H1 (cell line): ENCODE data around the gene BICRAL. TPM values are rescaled to one million over a fixed set of nuclear protein-coding genes. Genes with fewer than 3 reads are reported as not detected.

Experiments
- CTCF ChIA-PET: fragments of 300-600 bp; sonication (Branson Sonifier 250); formaldehyde crosslinking; loops from one replicate; lab custom pipeline; 2021; ENCODE audit not compliant: partially characterized antibody; lab: Charles Lee
- POLR2A ChIA-PET: fragments of 300-600 bp; sonication (Branson Sonifier 250); formaldehyde crosslinking; loops from one replicate; lab custom pipeline; 2021; ENCODE audit warnings: inconsistent platforms; ENCODE audit not compliant: partially characterized antibody; lab: Charles Lee
- DNase-seq, 2 experiments: peaks; one replicate each; pipeline versions ENCODE4 v3.0.0 to v3.0.0-alpha.2; 2010 to 2022; ENCODE audit warnings: low spot score in 2 of 2, low read depth in 1 of 2, mixed read lengths in 1 of 2
- FAIRE-seq: peaks from 2 replicates; lab custom pipeline; 2011; peaks lifted over from hg19 to GRCh38; lab: Jason Lieb, UNC
- H2AFZ ChIP-seq: 2 replicates; pipeline ENCODE4 v1.8.1; 2012; ENCODE audit warnings: low read length, inconsistent platforms
- H2AK5ac ChIP-seq: 2 replicates; pipeline ENCODE4 v1.6.1; 2013; ENCODE audit warnings: low read depth, low read length
- H2BK120ac ChIP-seq: replicated peaks from 2 replicates; pipeline ENCODE3; 2013; ENCODE audit warnings: low read depth, low read length, inconsistent platforms
- H2BK12ac ChIP-seq: 2 replicates; pipeline ENCODE4 v1.6.1; 2013; ENCODE audit warnings: low read depth, low read length
- H2BK15ac ChIP-seq: 2 replicates; pipeline ENCODE4 v1.6.1; 2013; ENCODE audit warnings: low read length
- H2BK20ac ChIP-seq: 2 replicates; pipeline ENCODE4 v1.6.1; 2013; ENCODE audit warnings: low read length
- H2BK5ac ChIP-seq: 2 replicates; pipeline ENCODE4 v1.6.1; 2013; ENCODE audit warnings: low read depth, low read length
- H3K14ac ChIP-seq: 2 replicates; pipeline ENCODE4 v1.6.1; 2013; ENCODE audit warnings: inconsistent platforms; ENCODE audit not compliant: insufficient read length
- H3K18ac ChIP-seq: 2 replicates; pipeline ENCODE4 v1.6.1; 2013; ENCODE audit warnings: low read length; ENCODE audit errors: extremely low read depth
- H3K23ac ChIP-seq: 2 replicates; pipeline ENCODE4 v1.6.1; 2013; ENCODE audit warnings: inconsistent platforms; ENCODE audit not compliant: insufficient read length
- H3K23me2 ChIP-seq: 2 replicates; pipeline ENCODE4 v1.6.1; 2013; ENCODE audit warnings: low read depth, low read length
- H3K27ac ChIP-seq: 2 replicates; pipeline ENCODE4 v1.6.1; 2011; ENCODE audit warnings: low read depth, low read length, inconsistent platforms
- H3K27me3 ChIP-seq, 4 experiments: replicated peaks in 1 of 4; 1 replicate in 1 of 4; 2 replicates in 3 of 4; pipeline versions ENCODE4 v1.6.1 to v1.8.1; 2011 to 2013; ENCODE audit warnings: low read length in 3 of 4, mild to moderate bottlenecking in 3 of 4, inconsistent platforms in 2 of 4, mixed read lengths in 2 of 4, moderate library complexity in 1 of 4; ENCODE audit not compliant: control insufficient read depth in 3 of 4, insufficient read depth in 3 of 4; ENCODE audit errors: extremely low read depth in 1 of 4
- H3K36me3 ChIP-seq, 4 experiments: 2 replicates each; pipeline versions ENCODE4 v1.6.1 to v1.8.1; 2011 to 2013; ENCODE audit warnings: mild to moderate bottlenecking in 4 of 4, low read length in 3 of 4, moderate library complexity in 2 of 4, control low read depth in 1 of 4, inconsistent platforms in 1 of 4; ENCODE audit not compliant: insufficient read depth in 4 of 4, control insufficient read depth in 2 of 4
- H3K4ac ChIP-seq: replicated peaks from 2 replicates; pipeline ENCODE3; 2013; ENCODE audit warnings: low read length, low read depth, mixed read lengths, inconsistent platforms; ENCODE audit not compliant: insufficient read length
- H3K4me1 ChIP-seq, 4 experiments: replicated peaks in 1 of 4; 1 replicate in 1 of 4; 2 replicates in 3 of 4; pipeline versions ENCODE4 v1.6.1 to v1.8.1; 2011 to 2013; ENCODE audit warnings: low read length in 3 of 4, inconsistent platforms in 2 of 4, mixed read lengths in 1 of 4; ENCODE audit not compliant: insufficient read depth in 4 of 4, control insufficient read depth in 3 of 4
- H3K4me2 ChIP-seq, 2 experiments: 2 replicates each; pipeline versions ENCODE4 v1.6.1 to v1.8.1; 2011 to 2013; ENCODE audit warnings: low read depth in 2 of 2, low read length in 2 of 2, control low read depth in 1 of 2, inconsistent platforms in 1 of 2, mild to moderate bottlenecking in 1 of 2; ENCODE audit not compliant: insufficient read depth in 1 of 2
- H3K4me3 ChIP-seq, 4 experiments: fragments of 200-600, 300-600 bp in 1 of 4; sonication (generic), shearing (Covaris generic), sonication (Bioruptor Twin) in 1 of 4; 2 replicates each; pipeline versions ENCODE4 v1.5.1 to v1.8.1; 2011 to 2016; ENCODE audit warnings: low read length in 4 of 4, low read depth in 3 of 4, control low read depth in 2 of 4, inconsistent platforms in 2 of 4, mild to moderate bottlenecking in 2 of 4, mixed read lengths in 1 of 4, moderate library complexity in 1 of 4; ENCODE audit not compliant: insufficient read depth in 2 of 4; ENCODE audit errors: extremely low read depth in 1 of 4
- H3K56ac ChIP-seq: replicated peaks from 2 replicates; pipeline ENCODE3; 2013; ENCODE audit warnings: low read depth, mild to moderate bottlenecking, mixed read lengths, low read length, inconsistent platforms; ENCODE audit not compliant: insufficient read length
- H3K79me1 ChIP-seq: 2 replicates; pipeline ENCODE4 v1.6.1; 2013; ENCODE audit warnings: low read depth, low read length, control low read depth
- H3K79me2 ChIP-seq, 2 experiments: 2 replicates each; pipeline versions ENCODE4 v1.6.1 to v1.8.1; 2012 to 2013; ENCODE audit warnings: low read length in 2 of 2, mild to moderate bottlenecking in 2 of 2, inconsistent platforms in 1 of 2; ENCODE audit not compliant: insufficient read depth in 2 of 2, control insufficient read depth in 1 of 2
- H3K9ac ChIP-seq, 4 experiments: replicated peaks in 1 of 4; 1 replicate in 1 of 4; 2 replicates in 3 of 4; pipeline versions ENCODE4 v1.6.1 to v1.8.1; 2011 to 2013; ENCODE audit warnings: low read depth in 3 of 4, low read length in 3 of 4, control low read depth in 2 of 4, mild to moderate bottlenecking in 2 of 4, moderate library complexity in 2 of 4, inconsistent platforms in 1 of 4; ENCODE audit errors: extremely low read depth in 1 of 4
- H3K9me3 ChIP-seq, 2 experiments: 2 replicates each; pipeline versions ENCODE4 v1.6.1 to v1.8.1; 2012 to 2013; ENCODE audit warnings: mild to moderate bottlenecking in 2 of 2, moderate library complexity in 2 of 2, control low read depth in 1 of 2, inconsistent platforms in 1 of 2, low read depth in 1 of 2, low read length in 1 of 2, mixed read lengths in 1 of 2; ENCODE audit not compliant: insufficient read depth in 2 of 2
- H4K20me1 ChIP-seq, 2 experiments: replicated peaks in 1 of 2; 2 replicates each; pipeline versions ENCODE3 to v1.8.1; 2011 to 2013; ENCODE audit warnings: inconsistent platforms in 2 of 2, low read length in 2 of 2, mild to moderate bottlenecking in 1 of 2; ENCODE audit not compliant: insufficient read depth in 2 of 2, control insufficient read depth in 1 of 2
- H4K5ac ChIP-seq: 2 replicates; pipeline ENCODE4 v1.6.1; 2013; ENCODE audit warnings: low read length, low read depth, mixed read lengths, inconsistent platforms; ENCODE audit not compliant: insufficient read length
- H4K8ac ChIP-seq: 2 replicates; pipeline ENCODE4 v1.8.0; 2013; ENCODE audit warnings: mild to moderate bottlenecking, moderate library complexity, low read length, inconsistent platforms; ENCODE audit not compliant: insufficient read depth; ENCODE audit errors: extremely low read depth
- H4K91ac ChIP-seq: replicated peaks from 2 replicates; pipeline ENCODE3; 2013; ENCODE audit warnings: low read length, mixed read lengths, inconsistent platforms; ENCODE audit not compliant: insufficient read length
- CREB1 ChIP-seq: IDR thresholded peaks from 2 replicates; pipeline ENCODE4 v1.6.1; 2012; ENCODE audit warnings: inconsistent platforms
- FOSL1 ChIP-seq: IDR thresholded peaks from 2 replicates; pipeline ENCODE4 v1.6.1; 2011; ENCODE audit warnings: mild to moderate bottlenecking, low read depth, low read length, moderate library complexity; ENCODE audit not compliant: insufficient read depth
- GABPA ChIP-seq: IDR thresholded peaks from 2 replicates; pipeline ENCODE4 v1.6.1; 2011; ENCODE audit warnings: mild to moderate bottlenecking, low read length, moderate library complexity, borderline replicate concordance; ENCODE audit not compliant: insufficient read depth
- PHF8 ChIP-seq: fragments of 200-600 bp; sonication (generic); conservative IDR thresholded peaks from 2 replicates; pipeline ENCODE4 v1.7.1; 2012; ENCODE audit warnings: low read depth, mild to moderate bottlenecking, inconsistent platforms, low read length, moderate library complexity
- RAD21 ChIP-seq, 2 experiments: IDR thresholded peaks in 1 of 2; conservative IDR thresholded peaks in 1 of 2; 2 replicates each; pipeline ENCODE4 v1.6.1; 2011; ENCODE audit warnings: low read depth in 2 of 2, low read length in 2 of 2, improper control_type of control experiment in 1 of 2, inconsistent platforms in 1 of 2, mild to moderate bottlenecking in 1 of 2, moderate library complexity in 1 of 2
- SP1 ChIP-seq: IDR thresholded peaks from 2 replicates; pipeline ENCODE4 v1.6.1; 2011; ENCODE audit warnings: low read depth, low read length
- SP4 ChIP-seq: IDR thresholded peaks from 2 replicates; pipeline ENCODE4 v1.6.1; 2012; ENCODE audit warnings: low read length, inconsistent platforms
- SRF ChIP-seq: IDR thresholded peaks from 2 replicates; pipeline ENCODE4 v1.6.1; 2011; ENCODE audit warnings: mild to moderate bottlenecking, low read depth, low read length, moderate library complexity
- WGBS, 2 experiments: shearing (Covaris generic) in 1 of 2; methylation state at CpG; one replicate each; pipeline versions ENCODE4 v1.1.6 to v1.1.7; 2013 to 2015; ENCODE audit warnings: low lambda C conversion rate in 2 of 2, mixed read lengths in 2 of 2, inconsistent platforms in 1 of 2, low coverage in 1 of 2, missing lambda C conversion rate in 1 of 2; ENCODE audit not compliant: insufficient replicate concordance in 2 of 2, insufficient coverage in 1 of 2, insufficient read length in 1 of 2; ENCODE audit errors: extremely low coverage in 1 of 2, missing lambda C conversion rate in 1 of 2; 5-methylcytosine and 5-hydroxymethylcytosine counted together
- polyA plus RNA-seq, 7 experiments: library from polyadenylated mRNA; depleted of rRNA in 3 of 7; stranded (reverse) in 5 of 7; unstranded in 2 of 7; fragments of >200 nt in 5 of 7; fragments of 200-250 nt in 2 of 7; gene quantifications; 1 replicate in 5 of 7; 2 replicates in 1 of 7; 4 replicates in 1 of 7; pipeline versions ENCODE4 v1.2.1 to v1.2.3, GENCODE V29; 2011 to 2013; ENCODE audit warnings: missing spikeins in 2 of 7, mixed read lengths in 2 of 7
- total RNA-seq: library from RNA; stranded (reverse); fragmentation: NEBNext Ultra II Directional; extraction: Animal tissue kit (Norgen Biotek cat#: 25700); gene quantifications from 2 replicates; pipeline ENCODE4 v1.2.1, GENCODE V29; 2021

BICRAL gene
- total and polyA plus RNA-seq, 2 of the 8 experiments (the other 6 are each of a cell fraction or from before 2014, with no cell fraction given): 9.4 to 12.2 TPM

- H3K4me1 ChIP-seq: 0 out of 7 replicates have a peak, but pooled peaks cover 0 to 1% (median 0%) of the 10 kb centered on the region in 4 experiments
- peaks cover 2% of the 10 kb centered on the region; the same call in 1 of the 2 replicates for H3K23me2 ChIP-seq
- no peak for DNase-seq
- no peak overlapping the region for H2BK15ac ChIP-seq
- CTCF ChIA-PET: interaction anchor here (0.6 to 4.5 kb wide), 10 partner anchors 10 to 736 kb away, joined by 3 to 18 read pairs (median 3); partner anchors contain the start of genes CNPY3 and GNMT
- no peak overlapping the region for H4K91ac ChIP-seq
- no peak overlapping the region for H2BK12ac ChIP-seq
- H3K9ac ChIP-seq: no peak overlapping the region
- no peak overlapping the region for H4K5ac ChIP-seq
- no peak for FAIRE-seq
- H3K4me2 ChIP-seq: no peak overlapping the region
- no peaks in the 10 kb centered on the region for H3K9me3 ChIP-seq
- H3K79me2 ChIP-seq: no peaks in the 10 kb centered on the region
- WGBS, 2 experiments: 88% methylated on average over 4 of the region's 4 CpGs; no CpG with 5 or more reads in 1 of the 2 experiments
- POLR2A ChIA-PET: interaction anchor here (0.6 to 7.4 kb wide), 5 partner anchors 13 to 778 kb away, joined by 3 to 81 read pairs (median 3); partner anchors contain the start of genes CNPY3, PPP2R5D and RRP36
- no peaks in the 10 kb centered on the region for H3K27me3 ChIP-seq
- H2AFZ ChIP-seq: no peak overlapping the region
- H2BK5ac ChIP-seq: no peak overlapping the region
- H2BK120ac ChIP-seq: no peak overlapping the region
- no peak overlapping the region for H3K23ac ChIP-seq
- no peaks in the 10 kb centered on the region for H4K20me1 ChIP-seq
- H3K14ac ChIP-seq: no peak overlapping the region
- no peak overlapping the region for H3K56ac ChIP-seq
- no peak overlapping the region for H3K4me3 ChIP-seq
- no peak overlapping the region for H4K8ac ChIP-seq
- H3K4ac ChIP-seq: no peak overlapping the region
- H3K36me3 ChIP-seq: no peaks in the 10 kb centered on the region
- no peak overlapping the region for H3K27ac ChIP-seq
- H2BK20ac ChIP-seq: no peak overlapping the region
- H3K79me1 ChIP-seq: no peaks in the 10 kb centered on the region
- H2AK5ac ChIP-seq: no peak overlapping the region
- H3K18ac ChIP-seq: no peak overlapping the region
- TF ChIP-seq FOSL1: no peak
- no peak for TF ChIP-seq SP1
- TF ChIP-seq CREB1: no peak
- TF ChIP-seq PHF8: no peak
- TF ChIP-seq GABPA: no peak
- no peak for TF ChIP-seq SRF
- no peak for TF ChIP-seq RAD21 (IDR thresholded peaks at IDR 0.05 in 1 of 2, conservative IDR thresholded peaks at IDR 0.05 in 1 of 2; ENCODE audit: low read depth in 2 of 2, low read length in 2 of 2)
- no peak for TF ChIP-seq SP4
These were observed 132.7 kb downstream of the BICRAL start for GRCh38 chr6:42914546-42914945.
